ENCODE measurements around the gene CCDC138.

CCDC138 gene

GRCh38 chr2:108833219-108833618 is 46.6 kb downstream of the CCDC138 start:
- H3K36me3 ChIP-seq (ENCODE audit: insufficient read depth, low read length), result no peaks in the 10 kb centered on the region
- no peaks in the 10 kb centered on the region for H3K27me3 ChIP-seq (ENCODE audit: control insufficient read depth, insufficient read depth, low read length)
- no peak overlapping the region for H3K4me2 ChIP-seq (ENCODE audit: low read length)
- no peaks in the 10 kb centered on the region for H3K4me1 ChIP-seq (ENCODE audit: control insufficient read depth, insufficient read depth, low read length)
- H3K9me3 ChIP-seq (replicated peaks; ENCODE audit: low read length), result no peaks in the 10 kb centered on the region
- no peak overlapping the region for H3K4me3 ChIP-seq (ENCODE audit: low read length)
- H3K9ac ChIP-seq (ENCODE audit: low read depth, low read length), result no peak overlapping the region

DNA sequence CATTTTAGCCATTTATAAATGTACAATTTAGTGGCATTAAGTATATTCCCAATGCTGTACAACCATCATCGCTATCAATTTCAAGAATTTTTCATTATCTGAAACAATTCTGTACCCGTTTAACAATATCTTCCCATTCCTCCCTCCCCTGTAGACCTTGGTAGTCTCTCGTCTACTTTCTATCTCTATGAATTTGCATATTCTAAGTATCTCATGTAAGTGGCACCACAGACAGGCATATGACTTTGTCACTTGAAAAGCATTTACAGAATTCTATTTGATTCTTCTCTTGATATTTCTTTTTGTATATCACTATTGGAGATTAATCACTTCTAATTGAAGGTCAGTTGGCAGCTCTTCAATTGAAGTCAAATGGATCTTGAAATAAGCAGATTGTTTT is 48.0 kb downstream of the CCDC138 start:
- H3K9me3 ChIP-seq (replicated peaks; ENCODE audit: low read length), result no peaks in the 10 kb centered on the region
- H3K27me3 ChIP-seq (ENCODE audit: control insufficient read depth, insufficient read depth, low read length), result no peaks in the 10 kb centered on the region
- no peaks in the 10 kb centered on the region for H3K36me3 ChIP-seq (ENCODE audit: insufficient read depth, low read length)
- no peak overlapping the region for H3K9ac ChIP-seq (ENCODE audit: low read depth, low read length)
- H3K4me2 ChIP-seq (ENCODE audit: low read length), result no peak overlapping the region
- H3K4me1 ChIP-seq (ENCODE audit: control insufficient read depth, insufficient read depth, low read length), result no peaks in the 10 kb centered on the region
- H3K4me3 ChIP-seq (ENCODE audit: low read length), result no peak overlapping the region

GRCh38 chr2:108835040-108835439 is 48.5 kb downstream of the CCDC138 start:
- H3K27me3 ChIP-seq (ENCODE audit: control insufficient read depth, insufficient read depth, low read length), result no peaks in the 10 kb centered on the region
- H3K4me2 ChIP-seq (ENCODE audit: low read length), result no peak overlapping the region

GRCh38 chr2:108837198-108837597 is 50.6 kb downstream of the CCDC138 start:
- H3K36me3 ChIP-seq (ENCODE audit: insufficient read depth, low read length), result no peaks in the 10 kb centered on the region
- H3K9me3 ChIP-seq (replicated peaks; ENCODE audit: low read length), result no peaks in the 10 kb centered on the region
- H3K4me2 ChIP-seq (ENCODE audit: low read length), result no peak overlapping the region
- no peaks in the 10 kb centered on the region for H3K27me3 ChIP-seq (ENCODE audit: control insufficient read depth, insufficient read depth, low read length)
- no peaks in the 10 kb centered on the region for H3K4me1 ChIP-seq (ENCODE audit: control insufficient read depth, insufficient read depth, low read length)
- H3K9ac ChIP-seq (ENCODE audit: low read depth, low read length), result no peak overlapping the region
- no peak overlapping the region for H3K4me3 ChIP-seq (ENCODE audit: low read length)

More at GRCh38 chr2:108835040-108835439, 48.5 kb downstream of the CCDC138 start:
- Histone ChIP-seq H3K4me3 (ENCODE audit: low read length) (no peak overlapping the region), H3K36me3 (ENCODE audit: insufficient read depth, low read length) (no peaks in the 10 kb centered on the region), H3K4me1 (ENCODE audit: control insufficient read depth, insufficient read depth, low read length) (no peaks in the 10 kb centered on the region), H3K9ac (ENCODE audit: low read depth, low read length) (no peak overlapping the region), H3K9me3 (replicated peaks; ENCODE audit: low read length) (no peaks in the 10 kb centered on the region)

- Histone ChIP-seq H3K9ac (ENCODE audit: low read depth, low read length) (no peak overlapping the region), H3K27me3 (ENCODE audit: control insufficient read depth, insufficient read depth, low read length) (no peaks in the 10 kb centered on the region), H3K36me3 (ENCODE audit: insufficient read depth, low read length) (no peaks in the 10 kb centered on the region), H3K9me3 (replicated peaks; ENCODE audit: low read length) (no peaks in the 10 kb centered on the region), H3K4me1 (ENCODE audit: control insufficient read depth, insufficient read depth, low read length) (no peaks in the 10 kb centered on the region), H3K4me3 (ENCODE audit: low read length) (no peak overlapping the region), H3K4me2 (ENCODE audit: low read length) (no peak overlapping the region)
Measured at GRCh38 chr2:108841506-108841905, 54.9 kb downstream of the CCDC138 start.

DNA sequence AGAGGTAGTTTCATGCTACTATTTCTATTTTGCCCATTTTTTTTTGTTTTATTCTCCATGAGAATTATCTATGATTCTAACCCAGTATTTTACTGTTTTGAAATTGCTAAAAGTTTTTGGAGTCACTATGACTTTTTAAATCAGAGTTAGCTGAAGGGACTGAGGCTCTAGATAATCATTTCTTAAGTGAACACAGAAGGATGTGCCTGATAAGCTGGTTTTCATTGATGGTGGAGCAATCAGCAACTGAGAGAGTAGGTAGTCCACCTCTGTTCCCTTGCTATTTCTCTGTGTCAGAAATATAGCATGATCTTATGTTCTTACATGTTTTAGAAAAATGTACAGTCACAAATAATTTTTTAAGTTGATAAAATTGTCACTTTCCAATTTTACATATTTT is 59.4 kb downstream of the CCDC138 start:
- Histone ChIP-seq H3K4me1 (ENCODE audit: control insufficient read depth, insufficient read depth, low read length) (no peaks in the 10 kb centered on the region), H3K9me3 (replicated peaks; ENCODE audit: low read length) (no peaks in the 10 kb centered on the region), H3K9ac (ENCODE audit: low read depth, low read length) (no peak overlapping the region), H3K36me3 (ENCODE audit: insufficient read depth, low read length) (no peaks in the 10 kb centered on the region), H3K27me3 (ENCODE audit: control insufficient read depth, insufficient read depth, low read length) (no peaks in the 10 kb centered on the region), H3K4me2 (ENCODE audit: low read length) (no peak overlapping the region), H3K4me3 (ENCODE audit: low read length) (no peak overlapping the region)

DNA sequence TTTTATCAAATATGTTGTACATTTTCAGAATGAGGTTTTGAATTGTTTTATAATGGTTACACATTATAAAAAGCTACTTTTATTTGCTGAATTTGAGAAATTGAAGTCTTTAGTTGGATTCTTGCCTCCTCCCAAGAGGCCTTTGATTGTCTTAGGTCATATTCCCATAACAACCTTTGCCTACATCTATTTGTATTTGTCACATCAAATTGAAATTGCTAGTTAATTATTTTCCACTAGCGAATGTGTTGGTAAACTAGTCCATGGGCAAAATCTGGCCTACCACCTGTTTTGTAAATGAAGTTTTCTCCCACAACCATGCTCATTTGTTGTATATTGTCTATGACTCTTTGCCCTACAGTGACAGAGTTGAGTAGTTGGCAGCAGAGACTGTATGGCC is 60.4 kb downstream of the CCDC138 start:
- Histone ChIP-seq H3K4me1 (ENCODE audit: control insufficient read depth, insufficient read depth, low read length) (no peaks in the 10 kb centered on the region), H3K27me3 (ENCODE audit: control insufficient read depth, insufficient read depth, low read length) (no peaks in the 10 kb centered on the region), H3K9ac (ENCODE audit: low read depth, low read length) (no peak overlapping the region), H3K36me3 (ENCODE audit: insufficient read depth, low read length) (no peaks in the 10 kb centered on the region), H3K4me3 (ENCODE audit: low read length) (no peak overlapping the region), H3K4me2 (ENCODE audit: low read length) (no peak overlapping the region), H3K9me3 (replicated peaks; ENCODE audit: low read length) (no peaks in the 10 kb centered on the region)

DNA sequence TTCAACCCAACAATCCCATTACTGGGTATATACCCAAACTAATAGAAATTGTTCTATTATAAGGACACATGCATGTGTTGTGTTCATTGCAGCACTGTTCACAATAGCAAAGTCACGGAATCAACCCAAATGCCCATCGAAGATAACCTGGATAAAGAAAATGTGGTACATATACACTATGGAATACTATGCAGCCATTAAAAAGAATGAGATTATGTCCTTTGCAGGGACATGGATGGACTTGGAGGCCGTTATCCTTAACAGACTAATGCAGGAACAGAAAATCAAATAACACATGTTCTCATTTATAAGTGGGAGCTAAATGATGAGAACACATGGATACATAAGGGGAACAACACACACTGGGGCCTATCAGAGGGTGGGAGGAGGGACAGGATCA is 65.8 kb downstream of the CCDC138 start:
- H3K9ac ChIP-seq (ENCODE audit: low read depth, low read length), result no peak overlapping the region
- H3K4me3 ChIP-seq (ENCODE audit: low read length), result no peak overlapping the region
- H3K9me3 ChIP-seq (replicated peaks; ENCODE audit: low read length), result no peaks in the 10 kb centered on the region
- H3K4me1 ChIP-seq (ENCODE audit: control insufficient read depth, insufficient read depth, low read length), result no peaks in the 10 kb centered on the region
- H3K4me2 ChIP-seq (ENCODE audit: low read length), result no peak overlapping the region
- H3K36me3 ChIP-seq (ENCODE audit: insufficient read depth, low read length), result no peaks in the 10 kb centered on the region
- no peaks in the 10 kb centered on the region for H3K27me3 ChIP-seq (ENCODE audit: control insufficient read depth, insufficient read depth, low read length)

GRCh38 chr2:108853421-108853820 is 66.8 kb downstream of the CCDC138 start:
- no peak overlapping the region for H3K9ac ChIP-seq (ENCODE audit: low read depth, low read length)
- no peaks in the 10 kb centered on the region for H3K36me3 ChIP-seq (ENCODE audit: insufficient read depth, low read length)
- no peaks in the 10 kb centered on the region for H3K27me3 ChIP-seq (ENCODE audit: control insufficient read depth, insufficient read depth, low read length)
- H3K9me3 ChIP-seq (replicated peaks; ENCODE audit: low read length), result no peaks in the 10 kb centered on the region
- no peaks in the 10 kb centered on the region for H3K4me1 ChIP-seq (ENCODE audit: control insufficient read depth, insufficient read depth, low read length)
- H3K4me2 ChIP-seq (ENCODE audit: low read length), result no peak overlapping the region
- H3K4me3 ChIP-seq (ENCODE audit: low read length), result no peak overlapping the region

DNA sequence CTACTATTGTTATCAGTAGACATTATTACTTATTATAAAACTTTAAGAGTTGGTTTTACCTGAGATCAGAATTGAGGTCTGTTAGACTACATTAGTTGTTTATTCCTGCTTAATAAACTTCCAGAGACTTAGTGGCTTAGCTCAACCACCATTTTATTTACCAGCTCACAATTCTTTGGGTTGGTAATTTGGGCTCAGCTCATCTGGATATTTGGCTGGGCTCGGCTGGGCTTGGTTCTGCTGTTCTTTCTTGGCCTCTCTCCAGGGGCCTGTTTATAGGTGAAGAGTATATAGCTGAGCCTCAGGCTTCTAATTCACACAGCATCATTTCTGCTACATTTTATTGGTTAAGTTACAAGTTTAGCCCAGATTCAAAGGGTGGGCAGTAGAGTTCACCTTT is 67.9 kb downstream of the CCDC138 start:
- H3K4me3 ChIP-seq (ENCODE audit: low read length), result no peak overlapping the region
- H3K4me1 ChIP-seq (ENCODE audit: control insufficient read depth, insufficient read depth, low read length), result no peaks in the 10 kb centered on the region
- no peaks in the 10 kb centered on the region for H3K27me3 ChIP-seq (ENCODE audit: control insufficient read depth, insufficient read depth, low read length)
- H3K9ac ChIP-seq (ENCODE audit: low read depth, low read length), result no peak overlapping the region
- H3K36me3 ChIP-seq (ENCODE audit: insufficient read depth, low read length), result no peaks in the 10 kb centered on the region
- H3K9me3 ChIP-seq (replicated peaks; ENCODE audit: low read length), result peaks cover 3% of the 10 kb centered on the region
- no peak overlapping the region for H3K4me2 ChIP-seq (ENCODE audit: low read length)

GRCh38 chr2:108855194-108855593 is 68.6 kb downstream of the CCDC138 start:
- Histone ChIP-seq H3K27me3 (ENCODE audit: control insufficient read depth, insufficient read depth, low read length) (no peaks in the 10 kb centered on the region), H3K4me3 (ENCODE audit: low read length) (no peak overlapping the region), H3K36me3 (ENCODE audit: insufficient read depth, low read length) (no peaks in the 10 kb centered on the region), H3K9me3 (replicated peaks; ENCODE audit: low read length) (peaks cover 3% of the 10 kb centered on the region), H3K9ac (ENCODE audit: low read depth, low read length) (no peak overlapping the region), H3K4me1 (ENCODE audit: control insufficient read depth, insufficient read depth, low read length) (no peaks in the 10 kb centered on the region), H3K4me2 (ENCODE audit: low read length) (no peak overlapping the region)

DNA sequence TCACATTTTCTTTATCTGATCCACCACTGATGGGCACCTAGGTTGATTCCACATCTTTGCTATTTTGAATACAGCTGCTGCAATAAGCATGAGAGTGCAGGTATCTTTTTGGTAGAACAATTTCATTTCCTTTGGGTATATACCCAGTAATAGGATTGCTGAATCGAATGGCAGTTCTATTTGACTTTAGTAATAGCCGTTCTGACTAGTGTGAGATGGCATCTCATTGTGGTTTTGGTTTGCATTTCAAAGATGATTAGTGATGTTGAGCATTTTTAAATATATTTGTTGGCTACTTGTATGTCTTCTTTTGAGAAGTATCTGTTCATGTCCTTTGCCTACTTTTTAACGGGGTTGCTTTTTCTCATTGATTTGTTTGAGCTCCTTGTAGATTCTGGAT is 72.3 kb downstream of the CCDC138 start:
- no peaks in the 10 kb centered on the region for H3K4me1 ChIP-seq (ENCODE audit: control insufficient read depth, insufficient read depth, low read length)

More for the DNA sequence above, 72.3 kb downstream of the CCDC138 start:
- no peak overlapping the region for H3K4me3 ChIP-seq (ENCODE audit: low read length)
- no peaks in the 10 kb centered on the region for H3K27me3 ChIP-seq (ENCODE audit: control insufficient read depth, insufficient read depth, low read length)
- no peak overlapping the region for H3K4me2 ChIP-seq (ENCODE audit: low read length)
- H3K9ac ChIP-seq (ENCODE audit: low read depth, low read length), result no peak overlapping the region
- H3K9me3 ChIP-seq (replicated peaks; ENCODE audit: low read length), result peaks cover 3% of the 10 kb centered on the region
- no peaks in the 10 kb centered on the region for H3K36me3 ChIP-seq (ENCODE audit: insufficient read depth, low read length)
